DOHH2 (cell line): ENCODE results near the gene PPP2R2C.

Source experiments
- H3F3A ChIP-seq: fragments of 200-600 bp; sonication (generic), shearing (Covaris generic); 2 replicates; pipeline ENCODE4 v1.6.0; 2016; ENCODE audit warnings: antibody characterized with exemption, mild to moderate bottlenecking; ENCODE audit not compliant: control insufficient read depth, insufficient read depth
- H3K27ac ChIP-seq: fragments of 200-600 bp; sonication (generic); 2 replicates; pipeline ENCODE4 v1.5.1; 2014; ENCODE audit warnings: low read depth, mild to moderate bottlenecking, low read length, moderate library complexity
- H3K27me3 ChIP-seq: fragments of 200-600 bp; sonication (generic); 2 replicates; pipeline ENCODE4 v1.6.1; 2014; ENCODE audit warnings: mild to moderate bottlenecking, low read length, mixed read lengths; ENCODE audit not compliant: control insufficient read depth
- H3K36me3 ChIP-seq: fragments of 200-600 bp; sonication (generic); 2 replicates; pipeline ENCODE4 v1.6.1; 2014; ENCODE audit warnings: mild to moderate bottlenecking, low read length, moderate library complexity, mixed read lengths; ENCODE audit not compliant: control insufficient read depth
- H3K4me1 ChIP-seq: fragments of 200-600 bp; sonication (generic); 2 replicates; pipeline ENCODE4 v1.6.1; 2014; ENCODE audit warnings: mild to moderate bottlenecking, low read length, mixed read lengths; ENCODE audit not compliant: control insufficient read depth
- H3K4me2 ChIP-seq: fragments of 200-600 bp; sonication (generic); 2 replicates; pipeline ENCODE4 v1.6.0; 2014; ENCODE audit warnings: mild to moderate bottlenecking, low read length, moderate library complexity
- H3K4me3 ChIP-seq: fragments of 200-600 bp; sonication (generic); 2 replicates; pipeline ENCODE4 v1.5.1; 2014; ENCODE audit warnings: mild to moderate bottlenecking, low read length, mixed read lengths
- H3K79me2 ChIP-seq: fragments of 200-600 bp; sonication (generic); 2 replicates; pipeline ENCODE4 v1.6.1; 2014; ENCODE audit warnings: mild to moderate bottlenecking, low read length, mixed read lengths; ENCODE audit not compliant: control insufficient read depth
- H3K9me2 ChIP-seq: fragments of 200-600 bp; sonication (generic); replicated peaks from 2 replicates; pipeline ENCODE4 v1.6.1; 2014; ENCODE audit warnings: mild to moderate bottlenecking, low read length, mixed read lengths; ENCODE audit not compliant: control insufficient read depth
- H3K9me3 ChIP-seq: fragments of 200-600 bp; sonication (generic); 2 replicates; pipeline ENCODE4 v1.6.1; 2014; ENCODE audit warnings: antibody characterized with exemption, low read length, mixed read lengths; ENCODE audit not compliant: control insufficient read depth, insufficient read depth
- H4K20me1 ChIP-seq: fragments of 200-600 bp; sonication (generic); 2 replicates; pipeline ENCODE4 v1.6.0; 2014; ENCODE audit warnings: low read depth, mild to moderate bottlenecking, antibody characterized with exemption, low read length, moderate library complexity; ENCODE audit not compliant: control insufficient read depth, insufficient read depth
- EZH2phosphoT487 ChIP-seq: fragments of 200-600 bp; sonication (generic); IDR thresholded peaks from 2 replicates; pipeline ENCODE4 v1.6.1; 2017; ENCODE audit warnings: borderline replicate concordance, mild to moderate bottlenecking, antibody characterized with exemption, low read length, moderate library complexity, mixed read lengths
- TF ChIP-seq, protein P1 (sequence below): fragments of 200-600 bp; sonication (generic); IDR thresholded peaks from one replicate; pipeline ENCODE4 v1.5.1; 2014; ENCODE audit warnings: antibody characterized with exemption, mild to moderate bottlenecking, low read depth, low read length; ENCODE audit not compliant: poor library complexity, severe bottlenecking

Gene PPP2R2C

DNA sequence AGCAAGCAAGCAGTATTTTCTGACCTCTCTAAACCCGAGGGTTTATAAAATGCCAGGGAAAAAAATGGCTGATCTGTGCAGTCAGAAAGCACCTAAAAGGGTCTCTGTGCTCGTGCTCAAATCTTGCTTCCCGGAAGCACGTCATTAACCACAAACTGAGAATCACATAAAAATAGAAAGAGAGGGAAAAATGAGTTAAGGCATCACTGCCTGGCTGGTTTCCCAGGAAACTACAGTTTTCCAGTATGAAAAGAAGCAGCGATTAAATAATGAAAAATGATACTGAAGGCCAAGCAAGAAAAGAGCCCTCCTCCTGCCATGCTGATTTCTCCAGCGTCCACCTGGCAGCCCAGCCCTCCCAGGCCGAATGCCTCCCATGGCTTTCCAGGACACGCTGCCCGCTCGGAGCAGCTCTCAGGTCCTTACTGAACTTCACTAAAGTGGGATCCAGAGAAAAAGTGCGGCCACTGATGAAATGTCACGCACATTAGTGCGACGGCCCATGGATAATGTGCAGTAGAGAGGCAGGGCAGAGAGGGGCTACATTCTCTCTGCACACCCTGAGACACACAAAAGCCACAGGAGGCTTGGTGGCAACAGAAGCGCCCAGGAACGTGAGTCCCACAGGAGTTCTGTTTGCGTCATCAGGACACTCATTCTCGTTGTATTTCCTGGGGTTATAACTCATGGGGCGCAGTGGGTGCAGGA is 122.4 kb downstream of the PPP2R2C start:
- Histone ChIP-seq H3K36me3 (no peaks in the 10 kb centered on the region), H3K27ac (no peak overlapping the region), H3K9me2 (no peaks in the 10 kb centered on the region), H3K27me3 (no peaks in the 10 kb centered on the region), H3K9me3 (no peaks in the 10 kb centered on the region), H3K4me3 (no peak overlapping the region), H3K79me2 (no peaks in the 10 kb centered on the region), H3F3A (no peaks in the 10 kb centered on the region), H4K20me1 (no peaks in the 10 kb centered on the region), H3K4me2 (no peak overlapping the region), H3K4me1 (no peaks in the 10 kb centered on the region)
- TF ChIP-seq, protein P1, sequence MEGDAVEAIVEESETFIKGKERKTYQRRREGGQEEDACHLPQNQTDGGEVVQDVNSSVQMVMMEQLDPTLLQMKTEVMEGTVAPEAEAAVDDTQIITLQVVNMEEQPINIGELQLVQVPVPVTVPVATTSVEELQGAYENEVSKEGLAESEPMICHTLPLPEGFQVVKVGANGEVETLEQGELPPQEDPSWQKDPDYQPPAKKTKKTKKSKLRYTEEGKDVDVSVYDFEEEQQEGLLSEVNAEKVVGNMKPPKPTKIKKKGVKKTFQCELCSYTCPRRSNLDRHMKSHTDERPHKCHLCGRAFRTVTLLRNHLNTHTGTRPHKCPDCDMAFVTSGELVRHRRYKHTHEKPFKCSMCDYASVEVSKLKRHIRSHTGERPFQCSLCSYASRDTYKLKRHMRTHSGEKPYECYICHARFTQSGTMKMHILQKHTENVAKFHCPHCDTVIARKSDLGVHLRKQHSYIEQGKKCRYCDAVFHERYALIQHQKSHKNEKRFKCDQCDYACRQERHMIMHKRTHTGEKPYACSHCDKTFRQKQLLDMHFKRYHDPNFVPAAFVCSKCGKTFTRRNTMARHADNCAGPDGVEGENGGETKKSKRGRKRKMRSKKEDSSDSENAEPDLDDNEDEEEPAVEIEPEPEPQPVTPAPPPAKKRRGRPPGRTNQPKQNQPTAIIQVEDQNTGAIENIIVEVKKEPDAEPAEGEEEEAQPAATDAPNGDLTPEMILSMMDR = no peak
- TF ChIP-seq EZH2phosphoT487 = no peak

DNA sequence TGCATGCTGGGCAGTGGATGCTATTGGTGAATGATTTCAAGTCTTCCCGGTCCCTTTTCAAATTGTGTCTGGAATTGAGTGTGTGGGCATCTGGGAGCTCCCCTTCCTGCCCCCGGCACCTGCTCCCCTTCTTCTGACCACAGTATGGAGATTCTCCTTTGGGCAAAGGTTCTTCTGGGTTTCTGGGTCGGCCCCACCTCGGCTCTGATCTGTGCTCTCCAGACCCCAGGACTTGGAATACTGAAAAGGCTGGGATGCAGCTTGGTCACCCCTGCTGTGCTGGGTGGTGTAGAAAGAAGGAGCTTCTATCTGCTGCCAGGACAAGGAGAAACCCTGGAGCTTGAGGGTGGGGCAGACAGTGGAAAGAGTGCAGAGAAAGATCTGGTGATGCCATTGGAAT is 124.0 kb downstream of the PPP2R2C start:
- Histone ChIP-seq H4K20me1 (no peaks in the 10 kb centered on the region), H3K27ac (no peak overlapping the region), H3K4me1 (no peaks in the 10 kb centered on the region), H3K36me3 (no peaks in the 10 kb centered on the region), H3K9me2 (no peaks in the 10 kb centered on the region), H3K4me2 (no peak overlapping the region), H3K27me3 (no peaks in the 10 kb centered on the region), H3K4me3 (no peak overlapping the region), H3K79me2 (no peaks in the 10 kb centered on the region), H3F3A (no peaks in the 10 kb centered on the region), H3K9me3 (no peaks in the 10 kb centered on the region)
- TF ChIP-seq, protein P1 = no peak
- no peak for TF ChIP-seq EZH2phosphoT487

DNA sequence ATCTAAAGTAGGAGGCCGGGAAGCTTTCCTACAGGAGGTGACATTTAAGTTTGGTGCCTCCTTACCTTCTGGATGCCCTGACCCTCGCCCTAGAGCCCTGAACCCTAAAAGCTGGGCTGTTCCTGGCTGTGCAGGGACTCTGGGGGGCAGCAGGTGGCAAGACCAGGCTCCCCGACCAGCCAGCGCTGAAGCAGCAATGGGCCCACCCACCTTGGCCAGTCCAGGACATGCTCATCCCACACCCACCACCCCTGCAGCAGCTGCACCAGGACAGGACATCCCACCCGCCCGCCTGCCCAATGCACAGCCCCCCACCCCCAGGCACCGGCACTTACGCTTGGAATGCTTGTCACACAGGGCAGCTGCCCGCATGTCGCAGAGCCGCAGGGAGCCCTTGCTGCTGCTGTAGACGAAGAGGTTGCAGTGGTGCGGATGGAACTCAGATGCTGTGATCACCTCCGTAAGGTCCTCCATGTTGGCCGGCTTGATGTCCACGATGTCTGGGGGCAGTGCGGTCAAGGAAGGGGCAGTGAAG is 124.8 kb downstream of the PPP2R2C start:
- Histone ChIP-seq H3K9me3 (no peaks in the 10 kb centered on the region), H4K20me1 (no peaks in the 10 kb centered on the region), H3K36me3 (no peaks in the 10 kb centered on the region), H3K4me1 (no peaks in the 10 kb centered on the region), H3K27ac (no peak overlapping the region), H3K27me3 (no peaks in the 10 kb centered on the region), H3K79me2 (no peaks in the 10 kb centered on the region), H3F3A (no peaks in the 10 kb centered on the region), H3K4me2 (no peak overlapping the region), H3K9me2 (no peaks in the 10 kb centered on the region), H3K4me3 (no peak overlapping the region)
- TF ChIP-seq, protein P1 = no peak
- no peak for TF ChIP-seq EZH2phosphoT487
